ENCODE measurements around the gene RARRES1.

The RARRES1 gene

DNA sequence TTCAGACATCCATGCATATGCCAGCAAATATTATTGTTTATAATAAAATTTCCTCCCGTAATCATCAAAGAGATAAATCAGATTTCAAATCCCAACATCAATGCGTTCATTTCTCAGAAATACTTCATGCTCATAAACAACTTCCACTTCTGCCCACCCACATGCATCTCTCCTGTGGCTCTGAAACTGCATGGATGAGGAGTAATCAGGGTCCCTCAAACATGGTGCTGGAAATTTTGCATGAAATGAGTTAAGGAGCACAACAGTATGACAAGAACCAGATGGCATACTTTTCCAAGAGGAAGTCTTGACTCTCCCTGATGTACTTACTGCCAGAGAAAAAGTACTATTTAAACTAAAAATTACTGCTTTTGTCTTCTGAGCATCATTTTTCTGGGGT lies 42.7 kb upstream of the RARRES1 start:
- TF ChIP-seq, protein P1, sequence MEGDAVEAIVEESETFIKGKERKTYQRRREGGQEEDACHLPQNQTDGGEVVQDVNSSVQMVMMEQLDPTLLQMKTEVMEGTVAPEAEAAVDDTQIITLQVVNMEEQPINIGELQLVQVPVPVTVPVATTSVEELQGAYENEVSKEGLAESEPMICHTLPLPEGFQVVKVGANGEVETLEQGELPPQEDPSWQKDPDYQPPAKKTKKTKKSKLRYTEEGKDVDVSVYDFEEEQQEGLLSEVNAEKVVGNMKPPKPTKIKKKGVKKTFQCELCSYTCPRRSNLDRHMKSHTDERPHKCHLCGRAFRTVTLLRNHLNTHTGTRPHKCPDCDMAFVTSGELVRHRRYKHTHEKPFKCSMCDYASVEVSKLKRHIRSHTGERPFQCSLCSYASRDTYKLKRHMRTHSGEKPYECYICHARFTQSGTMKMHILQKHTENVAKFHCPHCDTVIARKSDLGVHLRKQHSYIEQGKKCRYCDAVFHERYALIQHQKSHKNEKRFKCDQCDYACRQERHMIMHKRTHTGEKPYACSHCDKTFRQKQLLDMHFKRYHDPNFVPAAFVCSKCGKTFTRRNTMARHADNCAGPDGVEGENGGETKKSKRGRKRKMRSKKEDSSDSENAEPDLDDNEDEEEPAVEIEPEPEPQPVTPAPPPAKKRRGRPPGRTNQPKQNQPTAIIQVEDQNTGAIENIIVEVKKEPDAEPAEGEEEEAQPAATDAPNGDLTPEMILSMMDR (IDR thresholded peaks at IDR 0.05), result no peak

DNA sequence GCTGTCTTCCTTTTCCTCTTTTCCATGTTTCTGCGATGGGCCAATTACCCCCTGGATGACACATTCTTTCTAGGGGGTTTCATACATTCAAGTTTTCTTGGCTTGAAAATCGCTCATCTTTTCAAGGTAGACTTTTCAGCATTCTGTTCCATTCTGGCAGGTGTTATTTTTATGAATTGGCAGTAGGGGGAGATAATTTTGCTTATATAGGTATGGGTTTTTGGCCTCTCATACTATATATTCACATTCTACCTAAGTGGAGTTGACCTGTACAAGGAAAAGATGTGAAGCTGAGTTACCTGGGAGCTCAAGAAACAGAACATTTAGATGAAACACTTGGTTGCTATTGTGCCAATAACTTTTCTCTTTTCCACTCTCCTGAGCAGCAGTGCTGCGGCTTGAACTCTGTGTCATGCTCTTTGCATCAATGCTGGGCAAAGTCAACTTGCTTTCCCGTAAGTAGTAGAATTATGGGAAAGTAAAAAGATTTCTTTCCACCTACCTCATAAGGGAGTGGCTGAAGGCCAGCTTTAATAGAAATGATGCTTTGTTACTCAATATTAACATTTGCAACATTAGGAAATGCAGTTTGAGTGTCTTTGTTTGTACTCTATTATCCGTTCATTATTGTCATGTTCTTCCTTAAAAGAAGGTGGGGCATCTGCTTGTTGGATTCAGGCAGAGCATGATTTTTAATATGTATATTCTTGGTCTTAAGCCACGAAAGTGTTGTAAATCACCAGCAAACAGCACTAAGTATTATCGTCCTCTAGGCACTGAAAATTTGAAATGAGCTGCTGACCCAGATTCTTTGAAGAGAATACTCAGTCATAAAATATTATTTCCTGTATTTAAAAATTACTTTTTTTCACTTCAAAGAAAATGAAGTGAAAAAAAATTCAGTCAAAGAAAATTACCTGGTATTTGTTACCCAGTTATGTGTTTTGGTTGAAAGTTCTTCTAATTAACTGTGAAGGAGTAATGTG lies 41.9 kb upstream of the RARRES1 start:
- TF ChIP-seq, protein P1 (IDR thresholded peaks at IDR 0.05), result peak; percentile 15; the same call in 1 of the 2 replicates

DNA sequence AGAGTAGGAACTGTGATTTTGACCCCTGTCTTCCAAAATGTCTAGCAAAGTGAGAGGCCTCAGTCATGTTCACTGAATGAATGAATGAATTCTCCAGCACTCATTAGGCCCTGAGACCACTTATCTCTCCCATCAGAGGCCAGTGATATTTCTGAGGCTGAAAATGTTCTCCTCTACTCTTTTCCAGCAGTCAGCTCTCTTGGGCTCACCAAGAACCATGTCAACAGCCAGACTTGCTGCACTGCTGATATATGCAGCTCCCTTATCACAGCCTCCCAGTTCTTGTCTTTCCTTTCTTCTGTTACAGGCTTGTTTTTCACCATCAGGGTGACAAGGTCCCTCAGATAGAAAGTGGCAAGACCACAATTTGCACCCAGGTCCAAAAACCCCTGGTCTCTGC lies 40.9 kb upstream of the RARRES1 start:
- TF ChIP-seq, protein P1 (IDR thresholded peaks at IDR 0.05), result no peak

DNA sequence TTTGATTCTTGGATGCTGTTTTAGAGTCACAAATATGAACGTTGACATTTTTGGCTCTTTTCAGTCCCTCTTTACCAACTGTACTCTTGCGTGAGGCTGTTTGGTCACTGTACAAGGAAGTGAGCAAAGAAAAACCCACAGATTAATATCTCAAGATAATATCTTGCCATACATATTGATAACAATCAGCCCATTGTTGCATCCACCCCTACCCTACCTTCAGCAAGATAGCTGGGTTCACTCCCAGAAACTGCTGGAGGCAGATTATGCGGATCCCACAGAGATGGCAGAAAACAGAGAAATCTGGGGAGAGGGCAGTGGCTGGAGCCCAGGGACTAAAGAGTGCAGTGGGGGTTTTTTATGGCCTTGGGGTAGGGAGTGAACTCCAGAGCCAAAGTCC lies 39.7 kb upstream of the RARRES1 start:
- TF ChIP-seq, protein P1 (IDR thresholded peaks at IDR 0.05), result no peak

DNA sequence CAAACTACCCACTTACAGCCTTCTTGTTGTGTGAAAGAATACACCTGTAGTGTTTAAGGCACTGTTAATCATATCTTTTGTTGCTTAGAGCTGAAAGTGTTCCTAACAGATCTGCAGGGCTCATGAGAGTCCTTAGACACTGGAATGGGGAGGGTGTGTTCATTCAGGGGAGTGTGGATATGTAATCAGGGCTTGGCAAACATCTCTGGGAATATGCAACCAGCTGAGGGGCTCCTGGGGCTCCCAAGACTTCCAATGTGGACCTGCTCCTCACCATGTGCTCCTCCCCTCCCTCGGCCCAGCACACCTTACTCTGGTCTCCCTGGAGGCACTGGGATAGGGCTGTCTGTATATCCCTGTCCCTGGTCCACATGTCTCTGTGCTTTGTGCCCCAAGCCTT lies 39.3 kb upstream of the RARRES1 start:
- TF ChIP-seq, protein P1 (IDR thresholded peaks at IDR 0.05), result no peak

DNA sequence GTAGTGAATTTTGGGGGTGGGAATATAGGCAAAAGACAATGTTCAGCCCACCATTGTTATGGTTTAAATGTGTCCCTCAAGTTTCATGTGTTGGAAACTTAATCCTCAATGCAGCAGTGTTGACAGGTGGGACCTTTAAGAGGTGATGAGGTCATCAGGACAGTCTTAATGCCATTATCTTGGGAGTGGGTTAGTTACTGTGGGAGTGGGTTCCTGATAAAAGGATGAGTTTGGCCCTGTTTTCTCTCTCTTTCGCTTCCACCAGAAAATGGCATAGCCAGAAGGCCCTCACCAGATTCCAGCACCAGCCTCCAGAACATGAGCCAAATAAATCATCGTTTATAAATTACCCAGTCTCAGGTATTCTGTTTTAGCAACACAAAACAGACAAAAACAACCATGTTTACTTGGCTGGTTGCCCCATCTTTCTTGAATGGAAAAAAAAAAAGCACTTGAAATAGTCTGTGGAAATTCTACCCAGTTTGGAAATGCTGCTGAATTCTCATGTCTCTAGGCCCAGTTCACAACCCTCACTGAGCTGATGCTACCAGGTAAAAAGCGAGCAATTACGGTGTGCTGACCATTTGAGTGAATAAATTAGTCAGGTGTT lies 38.6 kb upstream of the RARRES1 start:
- TF ChIP-seq, protein P1 (IDR thresholded peaks at IDR 0.05), result no peak

DNA sequence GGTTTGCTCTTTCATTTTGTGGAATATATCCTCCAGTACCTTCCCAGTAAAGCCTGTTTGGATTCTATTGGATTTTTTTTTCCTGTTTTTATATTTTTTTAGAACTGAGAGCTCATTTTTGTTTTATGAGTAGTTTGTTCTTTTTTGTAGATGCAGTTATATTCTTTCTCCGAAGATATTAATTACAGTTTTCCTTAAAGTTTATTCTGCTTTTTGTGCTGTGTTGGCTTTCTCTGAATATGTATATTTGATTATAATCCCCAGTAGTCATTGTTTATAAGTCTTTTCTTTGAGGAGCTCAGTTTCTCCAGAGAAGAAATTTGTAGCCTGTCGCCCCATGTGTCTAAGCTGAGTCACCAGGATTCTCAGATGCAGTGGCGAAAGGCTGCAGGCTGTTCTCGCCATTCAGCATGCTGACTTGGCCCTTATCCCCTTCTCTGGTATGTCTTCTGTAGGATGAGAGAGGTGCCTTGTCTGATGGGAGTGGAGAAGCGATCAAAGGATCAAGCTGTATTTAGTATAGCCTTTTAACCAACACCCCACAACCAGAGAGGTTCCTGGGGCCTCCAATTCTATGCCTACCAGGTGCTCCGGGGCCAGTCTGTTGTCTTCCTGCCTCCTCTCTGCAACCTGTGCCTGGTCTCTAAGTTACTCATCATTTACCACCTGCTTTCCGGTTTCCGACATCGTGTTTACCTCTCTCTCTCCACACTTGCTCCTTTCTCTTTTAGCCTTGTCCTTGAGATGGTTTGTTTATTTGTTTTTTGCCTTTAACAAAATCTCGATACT lies 37.9 kb upstream of the RARRES1 start:
- TF ChIP-seq, protein P1 (IDR thresholded peaks at IDR 0.05), result no peak

Measured in LNCAP (cell line).